ENCODE measurements around the gene ZFY.
"Not testable (repeated sequence)": the region's sequence is repeated elsewhere in the genome, so short reads cannot be mapped to it uniquely, and the experiment has no call there.

The ZFY gene

GRCh38 chrY:2973110-2973751 lies 38.0 kb downstream of the ZFY start:
- DNase-seq (ENCODE audit: low read depth): no peak

- DNase-seq (ENCODE audit: low read depth): no peak
Measured at GRCh38 chrY:2979283-2979682, 44.1 kb downstream of the ZFY start.

- no peak for DNase-seq (ENCODE audit: low read depth)
Measured at GRCh38 chrY:2984491-2984890, 49.3 kb downstream of the ZFY start.

- not testable (repeated sequence) for DNase-seq (ENCODE audit: low read depth)
Measured at GRCh38 chrY:2987178-2987577, 52.0 kb downstream of the ZFY start.

GRCh38 chrY:2997369-2997768 lies 62.2 kb downstream of the ZFY start:
- DNase-seq (ENCODE audit: low read depth): not testable (repeated sequence)

- DNase-seq (ENCODE audit: low read depth): no peak
Measured at GRCh38 chrY:3002190-3002589, 67.0 kb downstream of the ZFY start.

- DNase-seq (ENCODE audit: low read depth): no peak
Measured at GRCh38 chrY:3002680-3003515, 67.7 kb downstream of the ZFY start.

- no peak for DNase-seq (ENCODE audit: low read depth)
Measured at GRCh38 chrY:3003516-3003830, 68.3 kb downstream of the ZFY start.

- no peak for DNase-seq (ENCODE audit: low read depth)
Measured at GRCh38 chrY:3003846-3004245, 68.7 kb downstream of the ZFY start.

GRCh38 chrY:3006031-3006430 lies 70.8 kb downstream of the ZFY start:
- DNase-seq (ENCODE audit: low read depth): not testable (repeated sequence)

- no peak for DNase-seq (ENCODE audit: low read depth)
Measured at GRCh38 chrY:3007967-3008366, 72.8 kb downstream of the ZFY start.

GRCh38 chrY:3012226-3012625 lies 77.0 kb downstream of the ZFY start:
- no peak for DNase-seq (ENCODE audit: low read depth)

GRCh38 chrY:3016594-3016993 lies 81.4 kb downstream of the ZFY start:
- DNase-seq (ENCODE audit: low read depth): no peak

- no peak for DNase-seq (ENCODE audit: low read depth)
Measured at GRCh38 chrY:3018546-3018945, 83.4 kb downstream of the ZFY start.

GRCh38 chrY:3019584-3019983 lies 84.4 kb downstream of the ZFY start:
- DNase-seq (ENCODE audit: low read depth): no peak

- DNase-seq (ENCODE audit: low read depth): no peak
Measured at GRCh38 chrY:3021176-3021575, 86.0 kb downstream of the ZFY start.

- no peak for DNase-seq (ENCODE audit: low read depth)
Measured at GRCh38 chrY:3023606-3024005, 88.4 kb downstream of the ZFY start.

GRCh38 chrY:3025357-3025756 lies 90.2 kb downstream of the ZFY start:
- no peak for DNase-seq (ENCODE audit: low read depth)
